ENCODE data around the gene SCNM1.
A peak's percentile ranks its signal among the peaks of the same experiment; 100 is the strongest.
"Not testable (repeated sequence)": the region's sequence is repeated elsewhere in the genome, so short reads cannot be mapped to it uniquely, and the experiment has no call there.

Gene SCNM1

GRCh38 chr1:151146412-151147131 is 19.4 kb upstream of the SCNM1 start, which contains the start of gene SEMA6C:
Gene SEMA6C, minus strand, starts transcription at chr1:151146631. Its CDS starts 4,010 bp downstream, at chr1:151142621.
- DNase-seq, result peak; percentile 83

GRCh38 chr1:151147132-151147503 is 18.8 kb upstream of the SCNM1 start:
- DNase-seq, result no peak

GRCh38 chr1:151147665-151148064 is 18.3 kb upstream of the SCNM1 start:
- no peak for DNase-seq

GRCh38 chr1:151156515-151156819 is 9.5 kb upstream of the SCNM1 start, which contains the start of gene TNFAIP8L2:
Gene TNFAIP8L2, plus strand, starts transcription at chr1:151156649. Its CDS starts 2,049 bp downstream, at chr1:151158698.
- peak; percentile 64 for DNase-seq

GRCh38 chr1:151157067-151157531 is 8.8 kb upstream of the SCNM1 start:
- peak; percentile 43 for DNase-seq

- DNase-seq, result no peak
Observed at GRCh38 chr1:151158326-151158725, 7.6 kb upstream of the SCNM1 start.

GRCh38 chr1:151158751-151159251 is 7.1 kb upstream of the SCNM1 start:
- DNase-seq, result no peak

GRCh38 chr1:151159373-151159772 is 6.6 kb upstream of the SCNM1 start:
- DNase-seq, result no peak

GRCh38 chr1:151164732-151165280 is 1.1 kb upstream of the SCNM1 start:
- no peak for DNase-seq

- DNase-seq, result no peak
Observed at GRCh38 chr1:151165281-151165737, 635 bp upstream of the SCNM1 start.

GRCh38 chr1:151166505-151166956 is 587 bp downstream of the SCNM1 start:
- no peak for DNase-seq

GRCh38 chr1:151167116-151167515 is 1.2 kb downstream of the SCNM1 start:
- DNase-seq, result no peak

- DNase-seq, result no peak
Observed at GRCh38 chr1:151171190-151171589, 5.2 kb downstream of the SCNM1 start.

GRCh38 chr1:151175041-151175741 is 9.2 kb downstream of the SCNM1 start:
- DNase-seq, result no peak

GRCh38 chr1:151175863-151176262 is 9.9 kb downstream of the SCNM1 start, which contains the start of gene TMOD4:
Gene TMOD4, minus strand, starts transcription at chr1:151175981. Its CDS starts 1,106 bp downstream, at chr1:151174875.
- no peak for DNase-seq

GRCh38 chr1:151176514-151177045 is 10.6 kb downstream of the SCNM1 start:
- no peak for DNase-seq

- no peak for DNase-seq
Observed at GRCh38 chr1:151184211-151184610, 18.3 kb downstream of the SCNM1 start.

GRCh38 chr1:151187205-151187604 is 21.3 kb downstream of the SCNM1 start:
- no peak for DNase-seq

GRCh38 chr1:151188667-151189066 is 22.7 kb downstream of the SCNM1 start:
- DNase-seq, result not testable (repeated sequence)

- DNase-seq, result peak; percentile 81
Observed at GRCh38 chr1:151189637-151190445, 23.9 kb downstream of the SCNM1 start, which contains the start of gene VPS72. Gene VPS72, minus strand, starts transcription at chr1:151190197. Its CDS starts 76 bp downstream, at chr1:151190121.

GRCh38 chr1:151192047-151192446 is 26.1 kb downstream of the SCNM1 start:
- DNase-seq, result no peak

- no peak for DNase-seq
Observed at GRCh38 chr1:151193304-151193703, 27.4 kb downstream of the SCNM1 start.

All from effector CD4-positive, alpha-beta T cell (primary cell).